ENCODE data around the gene FOXL2NB.
A peak's percentile ranks its signal among the peaks of the same experiment; 100 is the strongest.

FOXL2NB gene

GRCh38 chr3:138944654-138944928 is 2.4 kb upstream of the FOXL2NB start:
- Histone ChIP-seq H2AFZ (no peak overlapping the region), H3K9me3 (ENCODE audit: control insufficient read depth, low read length) (no peaks in the 10 kb centered on the region), H3K4me1 (peaks cover 30% of the 10 kb centered on the region), H3K27ac (peak overlapping the region; percentile 95), H3K36me3 (ENCODE audit: control insufficient read depth, insufficient read depth, low read length) (no peaks in the 10 kb centered on the region), H3K79me2 (peaks cover 80% of the 10 kb centered on the region), H3K4me2 (ENCODE audit: low read length) (peak overlapping the region; percentile 72), H3K4me3 (ENCODE audit: low read depth, low read length) (peak overlapping the region; percentile 78), H3K27me3 (ENCODE audit: control insufficient read depth, insufficient read depth, low read length) (no peaks in the 10 kb centered on the region), H3K9ac (peak overlapping the region; percentile 84)
- no peak for TF ChIP-seq CTCF (IDR thresholded peaks at IDR 0.05)

- H3K4me1 ChIP-seq, result peaks cover 30% of the 10 kb centered on the region
- H3K9me3 ChIP-seq (ENCODE audit: control insufficient read depth, low read length), result no peaks in the 10 kb centered on the region
- no peak overlapping the region for H2AFZ ChIP-seq
- H3K27me3 ChIP-seq (ENCODE audit: control insufficient read depth, insufficient read depth, low read length), result no peaks in the 10 kb centered on the region
- peak overlapping the region; percentile 72 for H3K4me2 ChIP-seq (ENCODE audit: low read length)
- peak overlapping the region; percentile 84 for H3K9ac ChIP-seq
- H3K36me3 ChIP-seq (ENCODE audit: control insufficient read depth, insufficient read depth, low read length), result no peaks in the 10 kb centered on the region
- H3K79me2 ChIP-seq, result peaks cover 80% of the 10 kb centered on the region
- no peak for TF ChIP-seq CTCF (IDR thresholded peaks at IDR 0.05)
- H3K27ac ChIP-seq, result peak overlapping the region; percentile 95
- peak overlapping the region; percentile 78 for H3K4me3 ChIP-seq (ENCODE audit: low read depth, low read length)
Measured at GRCh38 chr3:138944929-138945708, 1.9 kb upstream of the FOXL2NB start.

GRCh38 chr3:138945709-138946662 is 1.0 kb upstream of the FOXL2NB start:
- Histone ChIP-seq H3K4me1 (peaks cover 33% of the 10 kb centered on the region), H2AFZ (peak overlapping the region; percentile 73), H3K4me3 (ENCODE audit: low read depth, low read length) (peak overlapping the region; percentile 78), H3K27ac (peak overlapping the region; percentile 95), H3K9ac (peak overlapping the region; percentile 91), H3K36me3 (ENCODE audit: control insufficient read depth, insufficient read depth, low read length) (no peaks in the 10 kb centered on the region), H3K9me3 (ENCODE audit: control insufficient read depth, low read length) (no peaks in the 10 kb centered on the region), H3K27me3 (ENCODE audit: control insufficient read depth, insufficient read depth, low read length) (no peaks in the 10 kb centered on the region), H3K4me2 (ENCODE audit: low read length) (peak overlapping the region; percentile 88), H3K79me2 (peaks cover 80% of the 10 kb centered on the region)
- peak; percentile 40 for TF ChIP-seq CTCF (IDR thresholded peaks at IDR 0.05)

GRCh38 chr3:138947495-138948121 is 591 bp downstream of the FOXL2NB start:
- peak overlapping the region; percentile 95 for H3K27ac ChIP-seq
- no peak for TF ChIP-seq CTCF (IDR thresholded peaks at IDR 0.05)
- H3K27me3 ChIP-seq (ENCODE audit: control insufficient read depth, insufficient read depth, low read length), result no peaks in the 10 kb centered on the region
- H3K4me2 ChIP-seq (ENCODE audit: low read length), result peak overlapping the region; percentile 88
- peak overlapping the region; percentile 71 for H3K4me3 ChIP-seq (ENCODE audit: low read depth, low read length)
- peak overlapping the region; percentile 91 for H3K9ac ChIP-seq
- H3K36me3 ChIP-seq (ENCODE audit: control insufficient read depth, insufficient read depth, low read length), result no peaks in the 10 kb centered on the region
- peaks cover 30% of the 10 kb centered on the region for H3K4me1 ChIP-seq
- peaks cover 64% of the 10 kb centered on the region for H3K79me2 ChIP-seq
- no peaks in the 10 kb centered on the region for H3K9me3 ChIP-seq (ENCODE audit: control insufficient read depth, low read length)
- H2AFZ ChIP-seq, result peak overlapping the region; percentile 73
